Cardiac septum (tissue), 1 donor: ENCODE results near the gene HOMER3. TPM values are rescaled to one million over a fixed set of nuclear protein-coding genes. Genes with fewer than 3 reads are reported as not detected.
"Not testable (repeated sequence)": the region's sequence is repeated elsewhere in the genome, so short reads cannot be mapped to it uniquely, and the experiment has no call there.

ENCODE experiments used
- DNase-seq: peaks from one replicate; pipeline ENCODE4 v3.0.0-alpha.2; 2020; ENCODE audit warnings: low spot score
- intact Hi-C: fragments of 100-400 bp; cut with DNase I; formaldehyde crosslinking; loops from one replicate; pipeline ENCODE4 v1.14.0; 2022
- total RNA-seq: library from RNA; stranded (reverse); fragmentation: NEBNext Ultra II Directional; extraction: Animal tissue kit (Norgen Biotek cat#: 25700); gene quantifications from one replicate; pipeline ENCODE4 v1.2.1, GENCODE V29; 2021
- donor health status: DM: no; HTN: no; CAD: no.

HOMER3 gene
- total RNA-seq, 1 donor from 2014 or later: 15.6 TPM

DNA sequence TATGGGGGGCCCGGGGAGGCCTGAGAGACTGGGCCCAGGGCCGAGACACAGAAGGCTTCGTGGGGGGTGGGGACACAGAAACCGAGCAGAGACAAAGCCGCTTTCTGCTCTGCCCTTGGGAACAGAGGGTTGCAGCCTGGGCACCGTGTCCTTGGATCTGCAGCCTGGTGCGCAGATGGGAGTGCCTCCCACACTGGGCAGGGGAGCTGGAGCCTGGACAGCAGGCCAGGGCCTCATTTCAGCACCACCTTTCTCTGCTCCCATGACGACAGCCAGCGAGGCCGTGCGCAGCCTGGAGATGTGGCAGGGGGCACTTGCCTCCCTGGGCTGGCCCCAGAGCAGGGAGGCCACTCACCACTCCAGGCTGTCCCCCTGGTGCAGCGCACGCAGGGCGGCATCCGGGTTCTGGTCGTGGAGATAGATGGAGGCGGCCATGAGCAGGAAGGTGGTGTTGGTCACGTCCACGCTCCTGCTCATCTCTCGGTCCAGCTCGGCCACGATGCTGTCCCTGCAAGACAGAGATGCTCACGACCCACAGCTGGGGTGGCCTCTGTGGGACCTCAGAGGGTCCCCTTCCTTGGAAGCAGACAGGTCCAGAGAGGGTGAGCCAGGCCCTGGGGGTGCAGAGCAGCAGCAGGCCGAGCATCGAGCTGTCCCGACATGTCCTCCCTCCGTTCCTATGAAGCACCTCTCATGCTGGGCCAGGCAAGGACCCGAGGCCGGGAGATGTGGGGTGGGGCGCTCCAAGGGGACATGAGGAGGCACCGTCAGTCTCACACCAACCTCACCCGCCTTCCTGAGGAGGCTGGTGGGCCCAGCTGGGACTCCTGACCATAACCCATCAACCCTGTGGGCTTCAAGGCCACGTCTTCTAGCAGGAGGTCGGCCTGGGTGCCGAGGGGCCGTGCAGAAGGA is 34.2 kb downstream of the HOMER3 start:
- no peak for DNase-seq
- intact Hi-C loops: no loop called here

DNA sequence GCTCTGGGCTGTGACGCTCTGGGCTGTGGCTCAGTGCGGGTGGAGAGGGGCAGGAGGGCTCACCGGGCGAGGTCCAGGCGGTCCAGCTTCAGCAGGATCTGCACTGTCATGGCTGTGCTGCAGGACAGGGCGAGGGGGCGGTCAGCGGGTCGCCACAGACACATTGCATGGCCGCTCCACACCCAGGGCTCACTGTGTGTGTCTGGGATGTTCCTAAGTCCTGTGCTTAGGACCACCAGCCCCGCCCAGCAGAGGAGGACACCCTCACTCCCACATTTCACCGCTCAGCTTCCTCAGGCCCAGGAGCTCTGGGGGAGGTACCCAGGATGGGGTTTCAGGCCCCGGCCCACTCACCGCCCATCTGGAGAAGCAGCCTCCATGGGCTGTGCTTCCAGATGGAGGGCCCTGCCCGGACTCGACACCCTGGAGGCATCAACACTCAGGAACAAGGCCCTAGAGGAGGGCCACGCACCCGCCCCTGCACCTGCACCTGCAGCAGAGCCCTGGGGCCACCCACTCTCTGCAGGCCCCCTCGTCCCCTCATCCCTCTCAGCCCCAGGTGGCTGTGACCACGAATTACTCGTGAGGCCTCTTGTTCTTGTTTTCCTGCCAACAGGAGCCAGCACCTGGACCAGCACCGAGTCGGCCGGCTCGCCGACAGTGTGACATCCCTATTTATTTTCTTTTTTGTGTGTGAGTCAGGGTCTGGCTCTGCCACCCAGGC is 35.3 kb downstream of the HOMER3 start:
- intact Hi-C loops: no loop called here
- no peak for DNase-seq

DNA sequence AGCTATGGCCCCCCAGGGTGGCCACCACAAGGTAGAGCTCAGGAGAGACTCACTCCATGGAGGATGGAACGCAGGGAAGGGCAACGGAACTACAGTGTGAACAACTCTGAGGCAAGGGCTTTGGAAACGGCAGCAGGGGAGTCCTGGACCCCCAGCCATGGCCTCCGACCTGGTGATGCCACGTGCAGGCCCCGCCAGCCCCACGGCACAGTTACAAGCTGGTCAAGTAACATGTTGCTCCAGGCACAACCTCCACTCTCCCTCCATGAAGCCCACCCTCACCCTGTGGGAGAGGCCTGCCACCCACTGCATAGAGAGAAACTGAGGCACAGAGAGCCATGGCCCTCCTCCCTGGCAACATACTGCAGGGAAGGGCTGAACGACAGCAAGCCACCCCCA is 36.0 kb downstream of the HOMER3 start:
- no peak for DNase-seq
- intact Hi-C loops: no loop called here

DNA sequence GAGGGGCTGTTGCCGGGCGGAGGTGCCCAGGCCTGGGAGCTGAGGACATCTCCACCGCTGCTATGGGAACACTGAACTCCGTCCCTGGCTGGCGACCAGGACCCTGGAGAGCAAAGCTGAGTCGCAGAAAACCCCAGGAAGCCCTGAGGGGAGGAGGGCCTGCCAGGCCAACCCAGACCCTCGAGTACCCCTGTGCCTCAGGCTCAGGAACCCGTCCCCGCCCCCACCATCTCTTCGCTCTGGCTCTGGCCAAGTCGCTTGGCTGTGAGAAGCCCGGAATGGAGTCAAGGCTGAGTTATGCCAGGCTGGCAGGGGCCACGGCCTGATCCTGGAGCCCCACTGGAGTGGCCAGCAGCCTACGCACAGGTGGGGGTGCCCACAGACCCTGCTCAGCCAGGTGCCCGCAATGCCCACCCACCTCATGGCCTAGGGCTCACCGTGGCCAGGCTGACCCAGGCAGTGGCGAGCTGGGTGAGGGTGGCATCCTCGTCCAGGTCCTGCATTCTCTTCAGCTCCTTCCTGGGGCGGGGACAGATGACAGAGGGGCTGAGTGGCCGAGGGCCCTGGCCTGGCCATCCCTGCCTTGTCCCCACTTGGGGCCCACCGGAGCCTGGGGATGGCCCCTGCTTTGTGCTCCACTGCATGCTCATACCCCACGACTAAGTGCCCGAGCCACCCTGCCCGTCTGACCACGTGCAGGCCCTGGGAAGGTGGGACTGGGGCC is 36.5 kb downstream of the HOMER3 start:
- no peak for DNase-seq
- intact Hi-C loops: no loop called here

DNA sequence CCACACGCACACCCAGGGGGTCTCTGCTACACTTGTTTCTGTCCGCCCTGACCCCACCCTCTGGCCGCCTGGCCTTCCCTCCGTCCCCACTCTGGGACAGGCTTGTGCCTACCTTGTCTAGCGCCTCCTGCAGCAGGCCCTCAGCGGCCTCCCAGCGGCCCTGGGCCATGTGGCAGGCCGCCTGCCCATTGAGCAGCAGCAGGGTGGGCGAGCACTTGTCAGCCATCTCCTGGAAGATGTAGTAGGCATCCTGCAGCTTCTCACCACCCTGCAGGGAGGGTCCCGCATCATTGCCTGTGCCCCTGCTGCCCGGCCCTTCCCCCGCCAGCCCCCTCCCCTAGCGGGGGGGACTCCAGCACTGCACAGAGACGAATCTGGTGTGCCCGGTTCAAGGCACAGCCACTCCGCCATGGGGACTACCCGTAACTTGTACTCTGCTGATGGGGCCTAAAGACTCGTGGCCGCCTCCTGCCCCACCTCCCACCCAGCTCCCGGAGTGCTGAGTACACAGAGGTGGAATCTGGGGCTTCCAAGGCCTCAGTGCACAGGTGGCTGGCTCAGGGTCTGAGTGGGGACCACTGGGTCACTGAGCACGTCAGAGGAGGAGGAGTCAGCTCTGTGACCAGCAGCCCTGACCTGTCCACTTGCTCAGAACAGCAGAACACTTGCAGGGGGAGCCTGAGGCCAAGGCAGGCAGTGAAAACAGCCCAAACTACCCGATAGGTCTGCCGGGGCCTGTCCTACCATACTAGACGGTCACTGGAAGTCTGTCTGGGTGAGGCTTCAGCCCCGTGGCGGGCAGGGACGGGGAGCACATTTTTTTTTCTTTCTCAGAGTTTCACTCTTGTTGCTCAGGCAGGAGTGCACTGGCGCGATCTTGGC is 37.6 kb downstream of the HOMER3 start:
- no peak for DNase-seq
- intact Hi-C loops: no loop called here

DNA sequence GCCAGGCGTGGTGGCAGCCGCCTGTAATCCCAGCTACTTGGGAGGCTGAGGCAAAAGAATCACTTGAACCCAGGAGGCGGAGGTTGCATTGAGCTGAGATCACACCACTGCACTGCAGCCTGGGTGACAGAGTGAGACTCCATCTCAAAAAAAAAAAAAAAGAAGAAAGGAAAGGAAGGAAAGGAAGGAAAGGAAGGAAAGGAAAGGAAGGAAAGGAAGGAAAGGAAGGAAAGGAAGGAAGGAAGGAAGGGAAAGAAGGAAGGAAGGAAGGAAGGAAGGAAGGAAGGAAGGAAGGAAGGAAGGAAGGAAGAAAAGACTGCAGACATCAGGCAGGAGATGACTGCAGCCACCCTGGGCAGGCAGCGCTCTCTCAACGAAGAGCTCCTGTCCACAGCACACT is 38.5 kb downstream of the HOMER3 start:
- intact Hi-C loops, DNase-seq: not testable (repeated sequence)

DNA sequence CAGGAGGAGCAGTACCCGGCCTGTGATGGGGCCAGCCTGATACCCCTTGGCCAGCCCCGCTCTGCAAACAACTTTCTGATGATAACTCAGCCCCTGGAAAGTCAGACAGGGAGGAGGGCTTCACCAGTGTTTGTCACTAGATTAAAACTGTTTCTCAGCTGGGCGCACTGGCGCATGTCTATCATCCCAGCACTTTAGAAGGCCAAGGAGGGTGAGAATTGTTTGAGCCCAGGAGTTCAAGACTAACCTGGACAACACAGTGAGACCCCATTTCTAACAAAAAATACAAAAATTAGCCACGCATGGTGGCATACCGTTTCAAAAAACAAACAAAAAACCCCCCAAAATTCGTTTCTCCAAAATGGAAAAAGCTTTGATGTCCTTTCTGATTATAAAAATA is 39.5 kb downstream of the HOMER3 start:
- intact Hi-C loops: no loop called here
- DNase-seq: no peak

DNA sequence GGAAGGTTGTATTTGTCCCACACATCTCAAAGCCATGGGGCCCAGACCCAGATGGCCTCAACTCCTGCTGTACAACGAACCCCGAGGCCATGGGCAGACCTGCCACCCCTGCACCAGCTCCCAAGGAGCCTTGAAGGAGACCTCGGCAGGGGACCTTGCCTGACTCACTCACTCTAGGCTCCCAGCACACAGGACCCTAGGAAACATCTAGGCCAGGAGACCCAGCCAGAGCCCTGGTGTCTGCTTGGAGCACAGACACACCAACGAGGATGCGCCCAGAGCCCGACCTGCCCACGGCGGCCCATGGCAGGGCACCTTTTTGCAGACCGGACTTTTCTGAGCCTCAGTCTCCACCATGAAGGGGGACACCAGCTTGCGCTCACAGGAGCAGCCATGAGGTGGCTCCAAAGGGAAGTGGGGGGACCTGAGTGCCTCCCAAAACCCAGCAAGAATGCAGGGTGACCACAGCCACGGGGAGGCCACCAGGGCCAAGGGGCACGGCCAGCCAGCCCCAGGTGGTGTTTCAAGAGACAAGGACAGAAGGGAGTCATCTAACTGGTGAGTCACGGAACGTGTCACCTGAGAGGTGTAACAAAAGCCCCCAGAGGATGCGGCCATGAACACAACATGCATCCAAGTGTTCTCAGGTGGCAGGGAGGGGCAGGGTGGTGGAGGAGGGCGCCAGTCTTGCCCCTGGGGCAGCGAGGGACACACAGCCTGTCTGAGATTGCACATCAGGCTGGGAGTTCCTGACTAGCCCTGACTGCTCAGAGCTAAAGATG is 40.1 kb downstream of the HOMER3 start:
- intact Hi-C loops: no loop called here
- DNase-seq: no peak

DNA sequence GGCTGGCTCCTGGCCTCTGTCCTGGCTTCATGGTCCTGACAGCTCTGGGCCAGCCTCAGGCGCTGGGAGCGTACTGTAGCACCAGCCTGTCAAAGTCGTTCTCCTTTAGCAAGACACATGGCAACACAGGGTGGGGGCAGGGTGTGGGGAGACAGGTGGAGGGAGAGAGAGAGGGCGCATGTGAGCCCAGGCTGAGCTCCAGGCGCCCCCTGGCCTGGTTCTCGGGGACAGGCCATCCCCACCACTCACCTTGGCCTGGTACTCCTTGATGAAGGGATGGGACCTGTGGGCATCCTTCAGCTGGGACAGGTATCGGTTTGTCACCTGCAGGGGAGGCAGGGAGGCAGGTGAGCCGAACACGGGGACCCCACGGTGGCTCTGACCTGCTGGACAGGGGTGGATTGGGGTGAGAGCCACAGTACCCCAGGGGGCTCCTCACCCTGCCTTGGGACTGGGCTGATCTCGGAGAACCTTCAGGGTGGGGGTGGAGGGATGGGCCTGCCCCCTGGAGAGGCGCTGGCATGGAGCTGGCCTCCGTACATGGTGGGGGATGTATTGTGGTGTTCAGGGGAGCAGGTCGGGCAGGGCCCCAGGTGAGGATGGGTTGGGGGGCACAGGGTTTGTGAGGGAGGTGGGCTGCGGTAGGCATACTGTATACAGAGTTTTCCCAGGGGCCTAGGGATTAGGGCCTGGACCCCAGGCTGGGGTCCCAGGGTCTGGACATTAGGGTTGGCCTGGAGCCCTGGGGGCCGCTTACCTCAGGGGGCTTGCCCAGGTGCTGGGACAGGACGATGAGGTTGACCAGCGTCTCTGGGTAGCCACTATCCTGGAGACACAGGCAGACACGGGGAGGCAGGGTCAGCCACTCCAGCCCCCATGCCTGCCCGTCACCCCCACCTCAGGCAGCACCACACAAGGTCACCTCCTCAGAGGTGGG is 41.1 kb downstream of the HOMER3 start:
- intact Hi-C loops: no loop called here

DNA sequence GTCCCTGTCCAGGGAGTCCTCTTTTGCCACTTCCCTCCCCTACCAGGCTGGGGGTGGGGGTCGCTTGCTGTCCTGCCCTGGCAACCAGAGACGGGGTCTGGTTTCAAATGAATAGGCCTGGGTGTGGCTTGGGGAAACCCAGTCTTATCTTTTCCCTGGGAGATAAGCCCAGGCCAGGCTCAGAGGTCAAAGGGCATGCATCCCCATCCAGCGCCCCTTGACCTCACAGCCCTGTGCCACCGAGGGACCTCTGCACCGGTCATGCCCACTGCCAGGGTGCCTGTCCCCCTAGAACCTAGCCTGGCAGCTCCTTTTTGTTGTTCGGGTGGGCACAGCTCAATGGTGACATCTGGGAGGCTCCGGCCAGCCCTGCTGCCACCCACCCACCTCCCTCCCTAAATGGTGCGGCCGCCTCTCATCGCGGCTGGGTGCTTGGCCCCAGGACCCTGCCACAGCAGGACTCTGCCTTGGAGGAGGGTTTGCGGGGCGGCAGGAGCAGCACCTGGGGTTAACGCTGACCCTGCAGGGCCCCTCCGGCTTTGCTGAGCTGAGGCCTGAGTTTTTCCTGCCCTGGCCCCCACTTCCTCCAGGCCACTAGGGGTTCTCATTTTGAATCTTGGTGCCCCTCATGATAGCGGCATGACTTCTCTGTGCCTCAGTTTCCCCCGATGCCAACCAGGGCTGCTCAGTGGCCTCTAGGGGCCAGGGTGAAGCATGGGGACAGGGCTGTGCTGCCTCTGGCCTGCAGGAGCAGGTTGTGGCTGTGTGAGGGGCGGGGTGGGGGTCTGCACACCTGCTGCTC is 42.2 kb downstream of the HOMER3 start:
- no peak for DNase-seq
- intact Hi-C loops: no loop called here

More for the DNA sequence above, 41.1 kb downstream of the HOMER3 start:
- no peak for DNase-seq

DNA sequence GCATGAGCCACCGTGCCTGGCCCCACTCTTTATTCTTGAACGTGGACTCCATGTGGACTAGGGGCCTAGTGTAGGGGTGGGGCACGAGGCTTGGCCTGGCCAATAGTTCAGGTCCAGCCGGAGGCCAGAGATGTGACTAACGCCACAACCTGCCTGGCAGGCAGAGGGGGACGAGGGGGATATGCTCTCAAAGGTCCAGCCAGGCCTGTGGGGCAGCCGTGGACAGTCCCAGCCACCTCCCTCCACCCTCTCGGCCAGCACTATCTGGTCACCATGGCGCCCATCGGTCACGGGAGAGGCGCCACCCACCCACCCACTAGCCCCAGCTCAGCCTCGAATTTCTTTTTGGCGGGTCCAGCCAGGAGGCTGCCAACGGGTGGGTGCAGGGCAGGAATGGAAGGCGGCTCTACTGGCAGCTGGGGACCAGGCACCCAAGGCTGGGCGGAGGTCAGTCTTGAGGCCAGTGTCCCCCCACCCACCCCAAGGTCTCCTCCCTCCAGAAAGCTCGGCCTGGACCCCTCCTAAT is 42.9 kb downstream of the HOMER3 start:
- no peak for DNase-seq
- intact Hi-C loops: no loop called here

DNA sequence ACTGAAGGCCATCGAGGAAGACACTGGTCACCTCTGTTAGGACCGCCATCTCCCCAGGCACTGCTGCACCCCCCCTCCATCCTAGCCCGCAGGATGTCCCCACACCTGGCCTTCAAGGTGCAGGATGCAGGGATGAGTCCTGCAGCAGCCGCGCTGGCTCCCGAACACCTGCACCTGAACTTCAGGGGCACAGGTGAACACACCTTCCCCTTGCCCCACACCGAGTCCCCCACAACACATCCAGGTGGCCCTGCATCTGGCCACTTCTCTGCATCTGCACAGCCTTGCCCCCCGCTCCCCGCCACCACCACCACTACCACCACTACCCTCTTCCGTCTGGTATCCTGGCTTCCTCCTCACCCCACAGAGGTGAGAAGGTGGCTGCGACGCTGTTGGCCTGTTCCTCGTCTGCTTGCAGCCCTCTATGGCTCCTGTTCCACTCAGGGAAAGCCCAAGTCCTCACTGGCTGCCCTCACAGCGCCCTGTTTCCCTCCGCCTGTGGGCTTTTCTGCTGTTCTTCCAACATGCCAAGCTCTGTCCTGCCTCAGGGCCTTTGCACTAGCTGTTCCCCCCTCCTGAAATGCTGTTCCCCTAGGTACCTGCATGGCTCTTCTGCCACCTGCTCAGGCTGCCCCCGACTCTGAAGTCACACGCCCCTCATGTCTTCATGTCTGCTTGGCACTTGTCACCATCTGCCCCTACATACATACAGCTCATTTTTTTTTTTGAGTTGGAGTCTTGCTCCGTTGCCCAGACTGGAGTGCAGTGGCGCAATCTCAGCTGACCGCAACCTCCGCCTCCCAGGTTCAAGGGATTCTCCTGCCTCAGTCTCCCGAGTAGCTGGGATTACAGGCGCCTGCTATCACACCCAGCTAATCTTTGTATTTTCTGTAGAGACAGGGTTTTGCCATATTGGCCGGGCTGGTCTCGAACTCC is 43.7 kb downstream of the HOMER3 start:
- no peak for DNase-seq
- intact Hi-C loops: no loop called here

DNA sequence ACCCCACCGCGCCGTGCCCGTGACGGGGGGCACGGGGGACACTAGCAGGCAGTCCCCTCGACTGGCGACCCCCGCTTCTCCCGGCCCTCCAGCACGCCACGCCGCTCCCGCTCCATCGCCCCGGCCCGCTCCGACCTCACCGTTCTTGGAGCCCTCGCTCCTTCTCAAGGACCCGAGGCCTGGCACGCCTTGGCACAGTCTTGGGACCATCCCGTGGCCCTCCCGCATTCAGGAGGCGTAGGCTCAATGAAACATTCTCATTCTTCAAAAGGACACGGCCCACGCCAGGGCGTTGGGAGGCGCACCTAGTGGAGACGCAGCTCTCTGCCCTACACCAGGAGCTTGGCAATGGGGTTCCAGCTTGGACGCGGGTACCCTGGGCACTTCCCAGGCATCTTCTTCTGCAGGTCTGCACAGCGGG is 44.6 kb downstream of the HOMER3 start:
- DNase-seq: no peak
- intact Hi-C loops: no loop called here

DNA sequence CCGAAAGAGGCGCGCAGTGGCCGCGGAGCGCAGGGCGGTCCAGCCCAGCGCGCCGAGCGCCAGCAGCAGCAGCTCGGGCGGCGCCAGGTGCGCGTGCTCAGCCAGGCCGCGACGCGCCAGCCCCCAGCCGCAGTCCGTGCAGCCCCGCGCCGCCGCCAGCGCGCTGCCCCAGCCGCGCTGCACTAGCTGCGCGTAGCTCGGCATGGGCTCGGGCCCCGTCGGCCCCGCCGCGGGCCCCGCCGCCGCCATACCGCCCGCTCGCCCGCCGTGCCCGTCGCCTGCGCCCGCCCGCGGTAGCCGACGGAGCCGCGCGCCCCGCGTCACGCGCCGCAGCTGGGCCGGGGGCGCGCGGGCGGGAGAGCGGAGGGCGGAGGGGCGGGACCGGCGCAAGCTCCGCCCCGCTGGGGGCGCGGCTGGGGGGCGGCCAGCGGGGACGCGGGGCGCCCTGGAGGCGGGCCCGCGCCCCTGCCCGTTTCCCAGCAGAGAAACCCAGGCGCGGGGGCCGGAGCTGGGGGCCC is 45.1 kb downstream of the HOMER3 start, which contains the start of gene CERS1:
CERS1 (minus strand) TSS at position 335 of the 518 bp plus-strand sequence; CDS start at position 249, 86 bp downstream.
- intact Hi-C loops: no loop called here
- DNase-seq: no peak
